ENCODE results near the gene OSBP2.

OSBP2 gene

DNA sequence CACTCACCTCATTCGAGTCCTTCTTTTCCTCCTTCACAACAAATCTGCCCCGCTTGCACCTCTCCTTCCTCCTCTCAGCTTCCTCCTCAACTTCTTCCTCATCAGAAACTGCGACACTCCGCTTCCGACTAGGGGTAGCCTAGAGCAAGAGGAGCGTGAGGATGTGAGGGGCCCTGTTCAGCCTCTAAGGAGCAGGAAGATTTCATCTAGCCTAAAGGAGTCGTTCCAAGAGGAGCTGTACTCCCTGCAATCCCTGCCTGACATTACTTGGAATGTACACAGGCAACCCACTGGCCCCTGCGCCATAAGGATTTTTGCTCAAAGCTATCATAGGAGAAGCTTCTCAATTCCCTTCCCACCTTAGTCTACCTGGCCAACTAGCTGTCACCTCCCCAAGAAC, 239.4 kb downstream of the OSBP2 start:
- no peak overlapping the region for H3K14ac ChIP-seq (ENCODE audit: low read length)
- no peak overlapping the region for H3K23ac ChIP-seq (ENCODE audit: low read length)
- no peak overlapping the region for H3K9ac ChIP-seq (ENCODE audit: low read length)
- no CpG with 5 or more reads among the region's 8 CpGs for WGBS (ENCODE audit: extremely low coverage, insufficient coverage, insufficient read length)
- H3K4ac ChIP-seq (ENCODE audit: low read depth, low read length) = no peak overlapping the region
- H3K79me2 ChIP-seq (ENCODE audit: control insufficient read depth, insufficient read depth, low read length, poor library complexity) = no peaks in the 10 kb centered on the region
- no peak overlapping the region for H2BK120ac ChIP-seq (ENCODE audit: insufficient read depth, low read length, poor library complexity)
- no peaks in the 10 kb centered on the region for H3K9me3 ChIP-seq (ENCODE audit: insufficient read depth, low read depth, low read length)
- H2AK5ac ChIP-seq (ENCODE audit: low read length) = no peak overlapping the region
- H3K18ac ChIP-seq (ENCODE audit: low read length) = no peak overlapping the region
- no peaks in the 10 kb centered on the region for H3K79me1 ChIP-seq (ENCODE audit: low read length)
- H3K27ac ChIP-seq (ENCODE audit: low read depth, low read length) = no peak overlapping the region
- DNase-seq = no peak
- no peak overlapping the region for H2BK5ac ChIP-seq (ENCODE audit: low read depth, low read length, poor library complexity)
- H3K27me3 ChIP-seq (ENCODE audit: insufficient read depth, low read length) = no peaks in the 10 kb centered on the region
- H3K4me3 ChIP-seq (ENCODE audit: low read depth, low read length) = no peak overlapping the region
- no peak overlapping the region for H2BK12ac ChIP-seq (ENCODE audit: low read length)
- H3K4me2 ChIP-seq (ENCODE audit: low read length) = no peak overlapping the region
- no peak overlapping the region for H4K12ac ChIP-seq (ENCODE audit: low read depth, low read length)
- peaks cover 72 to 77% of the 10 kb centered on the region in 2 experiments for H3K36me3 ChIP-seq (ENCODE audit: control insufficient read depth in 1 of 2, insufficient read depth in 2 of 2, low read length in 2 of 2)
- H2AFZ ChIP-seq (ENCODE audit: insufficient read depth, low read length, poor library complexity) = no peak overlapping the region
- no peak overlapping the region for H4K8ac ChIP-seq (ENCODE audit: low read depth, low read length)
- no peak overlapping the region for H4K91ac ChIP-seq (ENCODE audit: low read depth, low read length)
- H3K4me1 ChIP-seq (ENCODE audit: control insufficient read depth in 1 of 2, insufficient read depth in 2 of 2, low read length in 2 of 2) = no peaks in the 10 kb centered on the region

GRCh38 chr22:30940685-30941362, 246.2 kb downstream of the OSBP2 start:
- no peaks in the 10 kb centered on the region for H3K9me3 ChIP-seq (ENCODE audit: insufficient read depth, low read depth, low read length)
- H4K91ac ChIP-seq (ENCODE audit: low read depth, low read length) = no peak overlapping the region
- H3K79me2 ChIP-seq (ENCODE audit: control insufficient read depth, insufficient read depth, low read length, poor library complexity) = no peaks in the 10 kb centered on the region
- no peaks in the 10 kb centered on the region for H3K4me1 ChIP-seq (ENCODE audit: control insufficient read depth in 1 of 2, insufficient read depth in 2 of 2, low read length in 2 of 2)
- no peak overlapping the region for H3K18ac ChIP-seq (ENCODE audit: low read length)
- no peak overlapping the region for H2AK5ac ChIP-seq (ENCODE audit: low read length)
- H3K14ac ChIP-seq (ENCODE audit: low read length) = no peak overlapping the region
- no peak overlapping the region for H4K8ac ChIP-seq (ENCODE audit: low read depth, low read length)
- no peak overlapping the region for H2BK5ac ChIP-seq (ENCODE audit: low read depth, low read length, poor library complexity)
- no peak overlapping the region for H3K4ac ChIP-seq (ENCODE audit: low read depth, low read length)
- no peak overlapping the region for H2AFZ ChIP-seq (ENCODE audit: insufficient read depth, low read length, poor library complexity)
- no peak overlapping the region for H4K12ac ChIP-seq (ENCODE audit: low read depth, low read length)
- H3K27me3 ChIP-seq (ENCODE audit: insufficient read depth, low read length) = no peaks in the 10 kb centered on the region
- WGBS (ENCODE audit: extremely low coverage, insufficient coverage, insufficient read length) = no CpG with 5 or more reads among the region's 7 CpGs
- peaks cover 74 to 81% of the 10 kb centered on the region in 2 experiments for H3K36me3 ChIP-seq (ENCODE audit: control insufficient read depth in 1 of 2, insufficient read depth in 2 of 2, low read length in 2 of 2)
- no peak overlapping the region for H3K23ac ChIP-seq (ENCODE audit: low read length)
- H3K4me2 ChIP-seq (ENCODE audit: low read length) = no peak overlapping the region
- no peak for DNase-seq
- H3K27ac ChIP-seq (ENCODE audit: low read depth, low read length) = no peak overlapping the region
- peak overlapping the region; percentile 31 for H3K9ac ChIP-seq (ENCODE audit: low read length)
- H2BK120ac ChIP-seq (ENCODE audit: insufficient read depth, low read length, poor library complexity) = no peak overlapping the region
- no peak overlapping the region for H3K4me3 ChIP-seq (ENCODE audit: low read depth, low read length)
- no peaks in the 10 kb centered on the region for H3K79me1 ChIP-seq (ENCODE audit: low read length)
- no peak overlapping the region for H2BK12ac ChIP-seq (ENCODE audit: low read length)

- Histone ChIP-seq H4K8ac (ENCODE audit: low read depth, low read length) (no peak overlapping the region), H2BK5ac (ENCODE audit: low read depth, low read length, poor library complexity) (no peak overlapping the region), H3K4ac (ENCODE audit: low read depth, low read length) (no peak overlapping the region), H3K27me3 (ENCODE audit: insufficient read depth, low read length) (no peaks in the 10 kb centered on the region), H2BK12ac (ENCODE audit: low read length) (no peak overlapping the region), H3K9me3 (ENCODE audit: insufficient read depth, low read depth, low read length) (no peaks in the 10 kb centered on the region), H2AFZ (ENCODE audit: insufficient read depth, low read length, poor library complexity) (no peak overlapping the region), H3K23ac (ENCODE audit: low read length) (no peak overlapping the region), H3K79me2 (ENCODE audit: control insufficient read depth, insufficient read depth, low read length, poor library complexity) (no peaks in the 10 kb centered on the region), H4K91ac (ENCODE audit: low read depth, low read length) (no peak overlapping the region), H3K4me3 (ENCODE audit: low read depth, low read length) (no peak overlapping the region), H3K36me3 (ENCODE audit: control insufficient read depth in 1 of 2, insufficient read depth in 2 of 2, low read length in 2 of 2) (peaks cover 75 to 84% of the 10 kb centered on the region in 2 experiments), H2BK120ac (ENCODE audit: insufficient read depth, low read length, poor library complexity) (no peak overlapping the region), H3K14ac (ENCODE audit: low read length) (no peak overlapping the region), H3K79me1 (ENCODE audit: low read length) (no peaks in the 10 kb centered on the region), H2AK5ac (ENCODE audit: low read length) (no peak overlapping the region), H3K18ac (ENCODE audit: low read length) (no peak overlapping the region), H3K4me1 (ENCODE audit: control insufficient read depth in 1 of 2, insufficient read depth in 2 of 2, low read length in 2 of 2) (no peaks in the 10 kb centered on the region), H3K27ac (ENCODE audit: low read depth, low read length) (no peak overlapping the region), H4K12ac (ENCODE audit: low read depth, low read length) (no peak overlapping the region), H3K9ac (ENCODE audit: low read length) (no peak overlapping the region), H3K4me2 (ENCODE audit: low read length) (no peak overlapping the region)
- no CpG with 5 or more reads among the region's 11 CpGs for WGBS (ENCODE audit: extremely low coverage, insufficient coverage, insufficient read length)
- DNase-seq = no peak
Observed at GRCh38 chr22:30941363-30941740, 246.7 kb downstream of the OSBP2 start.

DNA sequence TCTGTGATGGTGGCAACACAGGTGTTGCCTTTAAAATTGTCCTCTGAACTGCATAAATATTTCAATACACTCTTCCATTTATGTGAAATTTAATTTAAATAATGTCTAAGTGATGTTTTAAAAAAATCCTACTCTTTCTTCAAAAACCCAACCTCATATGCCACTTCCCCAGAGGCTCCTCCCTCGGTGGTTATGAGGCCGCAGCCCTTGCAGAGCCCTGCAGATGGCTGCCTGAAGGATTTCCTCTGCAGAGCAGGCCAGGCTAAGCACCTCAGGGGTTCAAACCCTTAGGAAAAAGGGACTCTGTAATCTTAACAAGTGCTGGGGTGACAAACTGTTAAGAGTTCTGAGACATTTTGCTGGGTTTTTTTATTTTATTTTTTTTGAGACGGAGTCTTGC, 248.7 kb downstream of the OSBP2 start:
- Histone ChIP-seq H2AK5ac (ENCODE audit: low read length) (no peak overlapping the region), H3K79me1 (ENCODE audit: low read length) (no peaks in the 10 kb centered on the region), H3K36me3 (ENCODE audit: control insufficient read depth in 1 of 2, insufficient read depth in 2 of 2, low read length in 2 of 2) (peaks cover 65 to 80% of the 10 kb centered on the region in 2 experiments), H2AFZ (ENCODE audit: insufficient read depth, low read length, poor library complexity) (no peak overlapping the region), H3K9ac (ENCODE audit: low read length) (no peak overlapping the region), H3K27me3 (ENCODE audit: insufficient read depth, low read length) (no peaks in the 10 kb centered on the region), H4K91ac (ENCODE audit: low read depth, low read length) (no peak overlapping the region), H2BK5ac (ENCODE audit: low read depth, low read length, poor library complexity) (no peak overlapping the region), H3K14ac (ENCODE audit: low read length) (no peak overlapping the region), H3K4me3 (ENCODE audit: low read depth, low read length) (no peak overlapping the region), H3K9me3 (ENCODE audit: insufficient read depth, low read depth, low read length) (no peaks in the 10 kb centered on the region), H2BK120ac (ENCODE audit: insufficient read depth, low read length, poor library complexity) (no peak overlapping the region), H3K18ac (ENCODE audit: low read length) (no peak overlapping the region), H3K4ac (ENCODE audit: low read depth, low read length) (no peak overlapping the region), H3K79me2 (ENCODE audit: control insufficient read depth, insufficient read depth, low read length, poor library complexity) (no peaks in the 10 kb centered on the region), H3K23ac (ENCODE audit: low read length) (no peak overlapping the region), H4K8ac (ENCODE audit: low read depth, low read length) (no peak overlapping the region), H2BK12ac (ENCODE audit: low read length) (no peak overlapping the region), H3K4me2 (ENCODE audit: low read length) (no peak overlapping the region), H3K4me1 (ENCODE audit: control insufficient read depth in 1 of 2, insufficient read depth in 2 of 2, low read length in 2 of 2) (peaks cover 0 to 7% of the 10 kb centered on the region in 2 experiments), H3K27ac (ENCODE audit: low read depth, low read length) (no peak overlapping the region), H4K12ac (ENCODE audit: low read depth, low read length) (no peak overlapping the region)
- whole genome bisulfite sequencing (ENCODE audit: extremely low coverage, insufficient coverage, insufficient read length) = no CpG with 5 or more reads among the region's 3 CpGs
- DNase-seq = no peak
